Astrocyte of the cerebellum (primary cell): ENCODE measurements around the gene LRP5.
"Not testable (repeated sequence)": the region's sequence is repeated elsewhere in the genome, so short reads cannot be mapped to it uniquely, and the experiment has no call there.

Experiments used
- DNase-seq: peaks from one replicate; pipeline ENCODE4 v3.0.0-alpha.2; 2011; ENCODE audit warnings: low read depth
- H3K4me3 ChIP-seq: 2 replicates; pipeline ENCODE4 v1.5.1; 2011; ENCODE audit warnings: mild to moderate bottlenecking, low read depth, low read length, moderate library complexity
- in situ Hi-C: cut with HindIII; loops from 2 replicates; pipeline ENCODE4 v1.10.0; 2017; ENCODE audit warnings: low sequenced_read_pairs
- TF ChIP-seq, protein P1 (sequence below): IDR thresholded peaks from 2 replicates; pipeline ENCODE4 v1.5.1; 2012; ENCODE audit warnings: low read length, low read depth, moderate library complexity, mild to moderate bottlenecking; ENCODE audit errors: missing control alignments

LRP5 gene

GRCh38 chr11:68449951-68450350, 137.6 kb downstream of the LRP5 start:
- TF ChIP-seq, protein P1, sequence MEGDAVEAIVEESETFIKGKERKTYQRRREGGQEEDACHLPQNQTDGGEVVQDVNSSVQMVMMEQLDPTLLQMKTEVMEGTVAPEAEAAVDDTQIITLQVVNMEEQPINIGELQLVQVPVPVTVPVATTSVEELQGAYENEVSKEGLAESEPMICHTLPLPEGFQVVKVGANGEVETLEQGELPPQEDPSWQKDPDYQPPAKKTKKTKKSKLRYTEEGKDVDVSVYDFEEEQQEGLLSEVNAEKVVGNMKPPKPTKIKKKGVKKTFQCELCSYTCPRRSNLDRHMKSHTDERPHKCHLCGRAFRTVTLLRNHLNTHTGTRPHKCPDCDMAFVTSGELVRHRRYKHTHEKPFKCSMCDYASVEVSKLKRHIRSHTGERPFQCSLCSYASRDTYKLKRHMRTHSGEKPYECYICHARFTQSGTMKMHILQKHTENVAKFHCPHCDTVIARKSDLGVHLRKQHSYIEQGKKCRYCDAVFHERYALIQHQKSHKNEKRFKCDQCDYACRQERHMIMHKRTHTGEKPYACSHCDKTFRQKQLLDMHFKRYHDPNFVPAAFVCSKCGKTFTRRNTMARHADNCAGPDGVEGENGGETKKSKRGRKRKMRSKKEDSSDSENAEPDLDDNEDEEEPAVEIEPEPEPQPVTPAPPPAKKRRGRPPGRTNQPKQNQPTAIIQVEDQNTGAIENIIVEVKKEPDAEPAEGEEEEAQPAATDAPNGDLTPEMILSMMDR, result no peak
- in situ Hi-C loops, result no loop called here
- DNase-seq, result no peak
- no peak overlapping the region for H3K4me3 ChIP-seq

DNA sequence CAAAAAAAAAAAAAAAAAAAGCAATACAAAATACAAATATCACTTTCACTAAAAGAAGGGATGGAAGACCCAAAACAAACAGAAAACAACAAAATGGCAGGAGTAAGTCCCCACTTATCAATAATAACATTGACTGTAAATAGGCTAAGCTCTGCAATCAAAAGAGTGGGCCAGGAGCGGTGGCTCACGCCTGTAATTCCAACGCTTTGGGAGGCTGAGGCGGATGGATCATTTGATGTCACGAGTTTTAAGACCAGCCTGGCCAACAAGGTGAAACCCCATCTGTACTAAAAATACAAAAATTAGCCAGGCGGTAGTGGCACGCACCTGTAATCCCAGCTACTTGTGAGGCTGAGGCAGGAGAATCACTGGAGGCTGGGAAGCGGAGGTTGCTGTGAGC, 138.3 kb downstream of the LRP5 start:
- TF ChIP-seq, protein P1, result no peak
- no peak overlapping the region for H3K4me3 ChIP-seq
- in situ Hi-C loops, result no loop called here
- DNase-seq, result no peak

GRCh38 chr11:68454767-68455166, 142.4 kb downstream of the LRP5 start:
- in situ Hi-C loops, result no loop called here
- no peak overlapping the region for H3K4me3 ChIP-seq
- no peak for DNase-seq
- TF ChIP-seq, protein P1, result no peak

GRCh38 chr11:68455485-68455884, 143.1 kb downstream of the LRP5 start:
- in situ Hi-C loops, result no loop called here
- no peak overlapping the region for H3K4me3 ChIP-seq
- no peak for DNase-seq
- TF ChIP-seq, protein P1, result no peak

DNA sequence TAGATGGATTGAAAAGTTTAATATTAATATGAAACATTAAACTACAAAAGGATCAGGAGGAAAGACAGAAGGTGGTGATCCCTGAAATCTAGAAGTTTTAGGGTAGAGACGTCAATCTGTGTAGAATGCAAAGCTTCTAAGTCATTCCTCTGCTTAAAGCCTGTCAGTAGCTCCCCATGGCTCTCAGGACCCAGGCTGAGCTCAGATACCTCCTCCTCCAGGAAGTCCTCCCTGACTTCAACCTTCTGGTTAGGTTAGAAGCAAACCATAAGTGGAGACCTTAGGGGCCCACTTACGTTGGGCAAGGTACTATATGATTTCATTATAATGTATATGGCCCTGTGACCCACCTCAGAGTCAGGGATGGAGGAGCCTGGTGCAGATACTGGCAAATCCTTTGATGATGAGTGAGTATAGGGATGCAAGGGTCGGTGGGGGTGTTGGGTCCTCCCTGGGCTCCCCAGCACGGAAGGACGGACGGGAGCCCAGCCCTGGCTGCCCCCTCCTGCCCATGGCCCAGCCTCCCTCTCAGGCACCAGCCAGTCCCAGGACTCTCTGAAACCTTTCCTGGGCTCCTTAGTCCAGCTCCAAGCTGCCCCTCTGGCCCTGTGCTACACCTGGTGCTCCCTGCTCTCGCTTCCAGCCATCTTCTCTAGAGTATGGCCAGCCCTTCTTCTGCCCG, 145.0 kb downstream of the LRP5 start:
- no peak overlapping the region for H3K4me3 ChIP-seq
- TF ChIP-seq, protein P1, result no peak
- in situ Hi-C loops, result no loop called here
- no peak for DNase-seq

- H3K4me3 ChIP-seq, result no peak overlapping the region
- in situ Hi-C loops, result no loop called here
- TF ChIP-seq, protein P1, result no peak
- DNase-seq, result no peak
Measured at GRCh38 chr11:68457898-68458249, 145.5 kb downstream of the LRP5 start.

GRCh38 chr11:68458340-68458739, 145.9 kb downstream of the LRP5 start:
- DNase-seq, in situ Hi-C loops, H3K4me3 ChIP-seq: not testable (repeated sequence)
